Left ventricle myocardium inferior (tissue), 1 donor: ENCODE results near the gene CDH1. TPM values are rescaled to one million over a fixed set of nuclear protein-coding genes. Genes with fewer than 3 reads are reported as not detected.

Experiments
- DNase-seq: peaks from one replicate; pipeline ENCODE4 v3.0.0-alpha.2; 2020
- H3K27ac ChIP-seq: fragments of 200-600 bp; replicated peaks from 2 replicates; pipeline ENCODE4 v1.8.0; 2021
- H3K27me3 ChIP-seq: fragments of 200-600 bp; 2 replicates; pipeline ENCODE4 v1.8.0; 2021; ENCODE audit warnings: low read depth
- H3K36me3 ChIP-seq: fragments of 200-600 bp; 2 replicates; pipeline ENCODE4 v1.8.0; 2021
- H3K4me1 ChIP-seq: fragments of 200-600 bp; 2 replicates; pipeline ENCODE4 v1.8.0; 2021
- H3K4me3 ChIP-seq: fragments of 200-600 bp; 2 replicates; pipeline ENCODE4 v1.8.0; 2021; ENCODE audit warnings: mild to moderate bottlenecking, moderate library complexity
- H3K9me3 ChIP-seq: fragments of 200-600 bp; replicated peaks from 2 replicates; pipeline ENCODE4 v1.8.0; 2021
- CTCF ChIP-seq: fragments of 200-600 bp; IDR thresholded peaks from 2 replicates; pipeline ENCODE4 v1.8.0; 2021; ENCODE audit warnings: antibody characterized with exemption, mild to moderate bottlenecking, borderline replicate concordance
- intact Hi-C: fragments of 100-400 bp; cut with micrococcal nuclease; formaldehyde crosslinking; loops from one replicate; pipeline ENCODE4 v1.11.0; 2022
- long read RNA-seq: library from polyadenylated mRNA; unstranded; transcript quantifications from one replicate; pipeline ENCODE4 v2.0.0, GENCODE V29; 2021
- total RNA-seq: library from RNA; stranded (reverse); fragmentation: NEBNext Ultra II Directional; extraction: Animal tissue kit (Norgen Biotek cat#: 25700); gene quantifications from one replicate; pipeline ENCODE4 v1.2.1, GENCODE V29; 2021
- donor health status: DM: no; HTN: yes; CAD: no; lungs with severe emphysema.

The CDH1 gene
- total RNA-seq = 0.11 TPM
- long read RNA-seq = 0 reads

DNA sequence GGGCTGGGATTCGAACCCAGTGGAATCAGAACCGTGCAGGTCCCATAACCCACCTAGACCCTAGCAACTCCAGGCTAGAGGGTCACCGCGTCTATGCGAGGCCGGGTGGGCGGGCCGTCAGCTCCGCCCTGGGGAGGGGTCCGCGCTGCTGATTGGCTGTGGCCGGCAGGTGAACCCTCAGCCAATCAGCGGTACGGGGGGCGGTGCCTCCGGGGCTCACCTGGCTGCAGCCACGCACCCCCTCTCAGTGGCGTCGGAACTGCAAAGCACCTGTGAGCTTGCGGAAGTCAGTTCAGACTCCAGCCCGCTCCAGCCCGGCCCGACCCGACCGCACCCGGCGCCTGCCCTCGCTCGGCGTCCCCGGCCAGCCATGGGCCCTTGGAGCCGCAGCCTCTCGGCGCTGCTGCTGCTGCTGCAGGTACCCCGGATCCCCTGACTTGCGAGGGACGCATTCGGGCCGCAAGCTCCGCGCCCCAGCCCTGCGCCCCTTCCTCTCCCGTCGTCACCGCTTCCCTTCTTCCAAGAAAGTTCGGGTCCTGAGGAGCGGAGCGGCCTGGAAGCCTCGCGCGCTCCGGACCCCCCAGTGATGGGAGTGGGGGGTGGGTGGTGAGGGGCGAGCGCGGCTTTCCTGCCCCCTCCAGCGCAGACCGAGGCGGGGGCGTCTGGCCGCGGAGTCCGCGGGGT is at the start of gene CDH1:
CDH1 (plus strand) TSS at position 247 of the 684 bp plus-strand sequence; CDS start at position 371, 124 bp downstream.
- no peak for TF ChIP-seq CTCF
- peaks cover 83% of the 10 kb centered on the region for H3K27me3 ChIP-seq
- peaks cover 13% of the 10 kb centered on the region for H3K4me1 ChIP-seq
- no peak within 1 kb of the TSS for H3K27ac ChIP-seq
- peak within 1 kb of the TSS; percentile 43 for H3K4me3 ChIP-seq
- intact Hi-C loops = no loop called here
- H3K9me3 ChIP-seq = no peaks in the 10 kb centered on the region
- H3K36me3 ChIP-seq = no peaks in the 10 kb centered on the region
- DNase-seq = no peak

GRCh38 chr16:68689921-68690320 is 47.2 kb upstream of the CDH1 start:
- intact Hi-C loops = no loop called here
- Histone ChIP-seq H3K27ac (no peak overlapping the region), H3K36me3 (no peaks in the 10 kb centered on the region), H3K27me3 (no peaks in the 10 kb centered on the region), H3K4me3 (no peak overlapping the region), H3K4me1 (no peaks in the 10 kb centered on the region), H3K9me3 (no peaks in the 10 kb centered on the region)
- no peak for DNase-seq
- no peak for TF ChIP-seq CTCF

DNA sequence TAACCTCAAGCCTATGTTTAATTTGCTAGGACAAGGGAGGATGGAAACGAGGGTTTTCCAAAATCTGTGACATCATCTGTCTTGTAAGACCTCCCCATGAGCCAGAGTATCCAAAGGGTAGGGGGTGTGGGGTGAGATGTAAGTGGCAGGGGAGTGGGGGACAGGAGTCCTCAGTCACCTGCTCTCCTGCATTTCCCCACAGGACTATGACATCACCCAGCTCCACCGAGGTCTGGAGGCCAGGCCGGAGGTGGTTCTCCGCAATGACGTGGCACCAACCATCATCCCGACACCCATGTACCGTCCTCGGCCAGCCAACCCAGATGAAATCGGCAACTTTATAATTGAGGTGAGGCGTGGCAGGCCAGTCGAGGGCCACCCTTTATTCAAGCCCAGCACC is 41.5 kb upstream of the CDH1 start:
- H3K4me1 ChIP-seq = no peaks in the 10 kb centered on the region
- no peaks in the 10 kb centered on the region for H3K27me3 ChIP-seq
- no peak overlapping the region for H3K4me3 ChIP-seq
- no peak for DNase-seq
- no peaks in the 10 kb centered on the region for H3K36me3 ChIP-seq
- no peak for TF ChIP-seq CTCF
- intact Hi-C loops = no loop called here
- H3K27ac ChIP-seq = no peak overlapping the region
- no peaks in the 10 kb centered on the region for H3K9me3 ChIP-seq

GRCh38 chr16:68696514-68696913 is 40.6 kb upstream of the CDH1 start:
- Histone ChIP-seq H3K9me3 (no peaks in the 10 kb centered on the region), H3K36me3 (no peaks in the 10 kb centered on the region), H3K27ac (no peak overlapping the region), H3K27me3 (no peaks in the 10 kb centered on the region), H3K4me3 (no peak overlapping the region), H3K4me1 (no peaks in the 10 kb centered on the region)
- no peak for TF ChIP-seq CTCF
- no peak for DNase-seq
- intact Hi-C loops = no loop called here

DNA sequence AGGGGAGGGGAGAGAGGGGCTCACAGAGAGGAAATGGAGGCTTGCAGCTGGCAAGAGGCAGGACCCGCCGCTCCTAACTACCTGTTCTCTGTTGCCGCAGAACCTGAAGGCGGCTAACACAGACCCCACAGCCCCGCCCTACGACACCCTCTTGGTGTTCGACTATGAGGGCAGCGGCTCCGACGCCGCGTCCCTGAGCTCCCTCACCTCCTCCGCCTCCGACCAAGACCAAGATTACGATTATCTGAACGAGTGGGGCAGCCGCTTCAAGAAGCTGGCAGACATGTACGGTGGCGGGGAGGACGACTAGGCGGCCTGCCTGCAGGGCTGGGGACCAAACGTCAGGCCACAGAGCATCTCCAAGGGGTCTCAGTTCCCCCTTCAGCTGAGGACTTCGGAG is 39.0 kb upstream of the CDH1 start:
- TF ChIP-seq CTCF = no peak
- Histone ChIP-seq H3K27me3 (no peaks in the 10 kb centered on the region), H3K4me1 (no peaks in the 10 kb centered on the region), H3K27ac (no peak overlapping the region), H3K9me3 (no peaks in the 10 kb centered on the region), H3K36me3 (no peaks in the 10 kb centered on the region), H3K4me3 (no peak overlapping the region)
- no peak for DNase-seq
- intact Hi-C loops = no loop called here
